ENCODE data around the gene NPC1. TPM values are rescaled to one million over a fixed set of nuclear protein-coding genes. Genes with fewer than 3 reads are reported as not detected.
"Not testable (repeated sequence)": the region's sequence is repeated elsewhere in the genome, so short reads cannot be mapped to it uniquely, and the experiment has no call there.

The NPC1 gene
- total RNA-seq, 1 donor from 2014 or later: 25.3 TPM

DNA sequence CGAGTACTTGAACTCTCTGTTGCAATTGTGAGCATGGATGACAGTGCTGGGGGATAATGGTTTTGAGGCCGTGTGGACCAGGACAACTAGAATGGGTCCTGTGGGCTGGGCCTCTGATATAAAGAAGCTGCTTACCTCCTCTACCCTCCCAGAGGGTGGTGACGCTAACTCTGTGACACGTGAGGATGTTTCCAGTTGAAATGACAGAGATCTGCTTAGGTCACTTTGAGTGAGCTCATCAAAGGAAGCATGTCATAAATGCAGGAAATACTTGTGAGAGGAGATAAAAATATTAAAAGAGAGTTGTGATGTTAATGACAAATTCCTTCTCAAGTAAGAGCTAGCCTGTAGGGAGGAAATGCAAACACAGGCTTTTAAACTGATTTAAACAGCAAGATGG is 66.6 kb downstream of the NPC1 start:
- DNase-seq: no peak

- DNase-seq: peak; percentile 72
Measured at GRCh38 chr18:23515911-23516546, 70.3 kb downstream of the NPC1 start.

GRCh38 chr18:23512641-23513040 is 73.7 kb downstream of the NPC1 start:
- DNase-seq: no peak

GRCh38 chr18:23512216-23512615 is 74.1 kb downstream of the NPC1 start:
- DNase-seq: not testable (repeated sequence)

GRCh38 chr18:23510923-23511322 is 75.4 kb downstream of the NPC1 start:
- not testable (repeated sequence) for DNase-seq

DNA sequence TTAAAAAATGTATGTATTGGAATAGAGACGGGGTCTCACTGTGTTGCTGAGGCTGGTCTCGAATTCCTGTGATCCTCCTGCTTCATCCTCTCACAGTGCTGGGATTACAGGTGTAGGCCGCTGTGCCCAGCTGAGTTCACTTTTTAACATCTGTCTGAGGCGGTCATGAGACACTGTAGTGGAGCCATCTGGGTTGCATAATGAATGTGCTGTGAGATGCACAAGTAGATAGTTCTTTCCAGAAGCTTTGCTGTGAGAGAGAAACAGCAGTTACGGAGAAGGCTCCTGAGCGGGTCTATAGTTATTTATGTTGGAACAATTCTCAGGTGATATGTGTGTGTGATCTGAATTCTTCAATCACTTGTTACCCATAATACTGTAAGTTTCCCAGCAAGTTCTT is 79.9 kb downstream of the NPC1 start:
- no peak for DNase-seq

DNA sequence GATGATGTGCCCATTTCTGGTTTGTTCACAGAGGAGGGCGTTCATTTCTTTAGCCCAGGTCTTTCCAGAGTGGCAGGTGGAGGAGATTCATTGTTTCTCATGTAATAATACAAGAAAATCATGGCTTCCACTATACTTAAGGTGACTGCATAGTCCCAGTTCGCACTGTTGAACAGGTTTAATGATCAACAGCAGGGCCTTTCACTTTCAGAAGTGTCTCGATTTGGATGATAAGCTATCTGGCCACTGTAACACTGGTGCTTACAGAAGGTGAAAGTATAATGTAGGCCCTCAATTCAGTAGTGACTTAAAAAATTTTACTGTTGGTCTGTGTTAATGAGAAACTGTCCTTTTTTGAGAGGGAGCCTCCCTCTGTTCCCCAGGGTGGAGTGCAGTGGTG is 81.6 kb downstream of the NPC1 start:
- no peak for DNase-seq

- DNase-seq: no peak
Measured at GRCh38 chr18:23503963-23504344, 82.4 kb downstream of the NPC1 start.

DNA sequence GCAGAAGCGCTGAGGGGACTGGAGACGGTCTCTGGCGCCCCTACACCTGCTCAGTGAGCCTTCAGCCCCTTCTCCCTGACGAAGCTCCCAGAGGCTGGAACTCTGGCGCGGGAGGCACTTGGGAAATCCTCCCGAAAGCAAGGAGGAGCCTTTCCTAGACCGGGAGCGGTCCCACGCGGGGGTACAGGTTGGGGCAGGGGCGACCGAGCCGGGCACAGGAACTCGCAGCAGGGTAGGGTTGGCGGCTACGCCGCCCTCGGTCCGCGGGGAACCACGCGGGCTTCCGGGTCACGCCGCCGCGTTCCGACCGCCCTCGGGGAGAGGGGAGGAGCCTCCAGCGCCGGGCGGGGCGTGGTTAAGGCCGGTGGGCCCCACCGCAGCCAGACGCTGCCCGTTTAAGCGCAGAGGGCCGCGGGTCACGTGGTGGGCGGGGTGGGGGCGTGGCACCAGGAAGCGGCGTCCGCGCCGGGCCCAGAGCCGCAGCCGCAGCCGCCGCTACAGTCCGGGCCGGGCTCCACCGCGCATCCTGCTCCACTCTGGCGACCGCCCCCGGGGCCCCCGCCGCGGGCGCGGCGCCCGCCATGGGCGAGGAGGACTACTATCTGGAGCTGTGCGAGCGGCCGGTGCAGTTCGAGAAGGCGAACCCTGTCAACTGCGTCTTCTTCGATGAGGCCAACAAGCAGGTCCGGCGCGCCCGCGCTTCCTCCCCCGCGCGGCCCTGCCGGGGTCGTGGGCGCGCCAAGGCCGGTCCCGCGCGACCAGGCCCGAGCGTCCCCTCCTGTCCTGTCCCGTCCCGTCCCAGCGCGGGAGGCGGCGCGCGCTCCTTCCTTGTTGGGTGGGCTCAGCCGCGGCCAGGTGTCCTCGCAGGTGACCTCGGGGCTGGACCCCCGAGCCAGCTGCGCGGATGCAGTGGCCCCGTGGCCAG is 83.0 kb downstream of the NPC1 start, which contains the start of gene RMC1:
Gene RMC1, plus strand, starts transcription at position 474 of the 925 bp plus-strand sequence. Its CDS starts 108 bp downstream, at position 582.
- peak; percentile 95 for DNase-seq

GRCh38 chr18:23502516-23503037 is 83.7 kb downstream of the NPC1 start:
- DNase-seq: no peak

DNA sequence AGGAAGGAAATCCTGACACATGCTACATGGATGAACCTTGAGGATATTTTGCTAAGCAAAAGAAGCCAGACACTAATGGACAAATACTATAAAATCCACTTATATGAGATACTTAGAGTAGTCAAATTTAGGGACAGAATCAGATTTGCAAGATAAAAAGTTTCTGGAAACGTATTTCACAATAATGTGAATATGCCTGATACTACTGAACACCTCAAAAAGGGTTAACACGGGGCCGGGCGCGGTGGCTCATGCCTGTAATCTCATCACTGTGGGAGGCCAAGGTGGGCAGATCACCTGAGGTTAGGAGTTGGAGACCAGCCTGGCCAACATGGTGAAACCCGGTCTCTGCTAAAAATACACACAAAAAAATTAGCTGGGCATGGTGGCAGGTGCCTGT is 84.7 kb downstream of the NPC1 start:
- no peak for DNase-seq

GRCh38 chr18:23499291-23499781 is 87.0 kb downstream of the NPC1 start:
- DNase-seq: no peak

DNA sequence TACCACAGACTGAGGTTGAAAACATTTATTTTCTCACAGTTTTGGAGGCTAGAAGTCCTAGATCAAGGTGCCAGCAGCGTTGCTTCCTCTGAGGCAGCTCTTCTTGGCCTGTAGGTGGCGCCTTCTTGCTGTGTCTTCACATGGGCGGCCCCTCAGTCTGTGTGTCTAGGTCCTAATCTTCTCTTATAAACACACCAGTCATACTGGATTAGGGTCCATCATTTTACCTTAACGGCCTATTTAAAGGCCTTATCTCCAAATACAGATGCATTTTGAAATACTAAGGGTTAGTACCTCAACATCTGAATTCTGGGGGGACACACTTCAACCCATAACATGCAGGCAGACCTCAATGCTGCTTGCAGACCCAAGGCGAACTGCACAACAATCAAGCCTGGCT is 87.4 kb downstream of the NPC1 start:
- DNase-seq: peak; percentile 23

DNA sequence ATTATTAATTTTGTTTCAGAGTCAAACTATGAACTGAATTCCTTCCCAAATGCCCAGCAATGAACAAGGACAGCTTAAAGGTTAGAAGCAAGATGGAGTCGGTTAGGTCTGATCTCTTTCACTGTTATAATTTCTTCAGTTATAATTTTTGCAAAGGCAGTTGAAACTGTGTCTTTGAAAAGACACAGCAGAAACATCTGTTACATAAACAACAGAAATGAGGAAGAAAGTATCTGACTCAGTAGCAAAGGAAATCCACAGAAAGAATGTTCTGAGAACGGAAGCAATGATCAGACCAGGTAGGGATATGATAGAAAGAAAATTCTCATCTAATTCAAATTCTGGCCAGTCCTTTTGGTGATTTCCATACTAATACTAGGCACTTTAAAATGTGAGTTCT is 88.2 kb downstream of the NPC1 start:
- no peak for DNase-seq

GRCh38 chr18:23495723-23496440 is 90.4 kb downstream of the NPC1 start:
- no peak for DNase-seq

- no peak for DNase-seq
Measured at GRCh38 chr18:23494992-23495391, 91.3 kb downstream of the NPC1 start.

- DNase-seq: no peak
Measured at GRCh38 chr18:23493654-23494053, 92.7 kb downstream of the NPC1 start.

GRCh38 chr18:23489586-23489985 is 96.7 kb downstream of the NPC1 start:
- DNase-seq: not testable (repeated sequence)

GRCh38 chr18:23487738-23488570 is 98.4 kb downstream of the NPC1 start:
- no peak for DNase-seq

GRCh38 chr18:23485386-23485785 is 100.9 kb downstream of the NPC1 start:
- DNase-seq: no peak

DNA sequence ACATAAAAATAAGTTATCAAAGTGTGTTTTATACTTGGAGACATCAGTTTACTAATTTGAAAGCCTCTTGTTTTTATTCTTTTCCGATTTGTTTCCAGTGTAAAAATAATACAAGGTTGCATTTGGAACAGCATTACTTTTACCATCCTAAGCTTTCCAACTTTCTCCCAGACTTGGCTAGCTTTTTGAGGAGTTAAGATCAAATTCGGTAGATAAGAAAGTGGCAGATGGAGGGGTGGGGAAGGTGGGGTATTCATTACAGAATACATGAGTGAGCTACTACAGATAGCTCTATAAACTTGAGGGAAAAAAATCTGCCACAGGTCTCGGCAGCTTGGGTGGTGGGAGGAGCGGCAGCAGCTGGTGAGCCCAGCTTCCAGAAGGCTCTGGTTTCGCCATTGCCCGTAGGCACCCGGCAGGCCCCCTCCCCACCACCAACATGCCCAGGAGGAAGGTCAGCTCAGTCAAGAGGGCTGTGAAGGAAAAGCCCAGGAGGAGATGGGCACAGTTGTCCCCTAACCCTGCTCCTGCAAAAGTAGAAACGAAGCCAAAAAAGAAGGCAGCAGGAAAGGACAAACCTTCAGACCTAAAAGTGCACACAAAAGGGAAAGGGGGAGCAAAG is 101.6 kb downstream of the NPC1 start:
- no peak for DNase-seq

All from occipital lobe (tissue), 2 donors.